Measurements from ENCODE around the gene MAD1L1. TPM values are rescaled to one million over a fixed set of nuclear protein-coding genes. Genes with fewer than 3 reads are reported as not detected.

Gene MAD1L1
- total RNA-seq, 1 donor from 2014 or later = 59.6 TPM

DNA sequence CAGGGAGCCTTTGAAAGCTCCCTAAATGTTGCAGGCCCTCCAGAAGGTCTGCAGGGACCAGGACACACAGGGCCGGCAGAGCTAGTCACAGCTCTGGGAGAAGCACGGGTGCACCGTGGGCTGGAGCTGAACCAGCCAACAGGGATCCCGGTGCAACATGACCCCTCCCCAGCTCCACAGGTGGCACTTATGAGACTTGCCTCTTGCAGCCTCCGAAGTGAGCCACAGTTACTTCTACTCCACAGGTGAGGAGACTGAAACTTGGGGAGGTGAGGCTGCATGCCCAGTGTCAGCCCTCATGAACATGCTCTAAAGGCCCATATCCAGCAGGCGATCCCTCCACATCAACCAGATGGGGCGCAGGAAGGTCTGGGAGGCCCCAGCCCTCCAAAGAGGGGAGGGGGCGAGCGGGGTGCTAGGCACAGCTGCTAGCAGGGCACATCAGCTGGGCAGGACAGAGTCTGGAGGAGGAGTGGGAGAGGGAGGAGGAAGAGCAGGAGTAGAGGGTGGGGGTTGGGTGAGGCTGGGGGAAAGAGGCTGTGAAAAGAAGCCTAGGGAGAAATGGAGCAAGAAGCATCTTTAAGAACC, 338.3 kb downstream of the MAD1L1 start:
- no peak overlapping the region for H3K4me3 ChIP-seq
- H3K27me3 ChIP-seq = no peaks in the 10 kb centered on the region
- DNase-seq (ENCODE audit: low spot score in 2 of 2) = no peak
- intact Hi-C loops (cut with DNase I) = no loop called here
- TF ChIP-seq CTCF (IDR thresholded peaks at IDR 0.05) = no peak
- no peaks in the 10 kb centered on the region for H3K4me1 ChIP-seq
- H3K36me3 ChIP-seq = peaks cover 4 to 8% of the 10 kb centered on the region in 2 donors
- H3K27ac ChIP-seq = no peak overlapping the region
- H3K9me3 ChIP-seq = no peaks in the 10 kb centered on the region

GRCh38 chr7:1893451-1893850, 339.3 kb downstream of the MAD1L1 start:
- Histone ChIP-seq H3K9me3 (no peaks in the 10 kb centered on the region), H3K4me1 (no peaks in the 10 kb centered on the region), H3K4me3 (no peak overlapping the region), H3K27ac (no peak overlapping the region), H3K36me3 (peaks cover 4 to 11% of the 10 kb centered on the region in 2 donors), H3K27me3 (no peaks in the 10 kb centered on the region)
- intact Hi-C loops (cut with DNase I) = no loop called here
- DNase-seq (ENCODE audit: low spot score in 2 of 2) = no peak
- no peak for TF ChIP-seq CTCF (IDR thresholded peaks at IDR 0.05)

DNA sequence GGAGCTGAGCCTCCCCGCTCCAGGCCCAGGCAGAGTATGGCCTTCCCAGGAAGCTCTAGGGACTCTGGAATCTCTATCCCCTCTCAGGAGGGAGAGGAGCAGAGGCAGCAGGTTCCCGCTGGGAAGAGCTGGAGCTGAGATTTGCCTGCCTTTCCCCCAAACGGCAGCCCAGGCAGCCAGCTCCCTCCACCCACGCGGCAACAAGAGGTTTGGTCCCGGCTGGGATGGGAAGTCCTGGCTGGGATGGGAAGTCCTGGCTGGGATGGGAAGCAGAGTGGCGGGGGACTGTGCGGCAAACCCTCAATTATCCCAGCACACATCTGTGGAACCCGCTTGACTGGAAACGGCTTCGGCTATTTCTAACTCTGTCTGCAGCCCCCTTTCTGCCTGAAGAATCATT, 339.7 kb downstream of the MAD1L1 start:
- no peak for TF ChIP-seq CTCF (IDR thresholded peaks at IDR 0.05)
- DNase-seq (ENCODE audit: low spot score in 2 of 2) = no peak
- intact Hi-C loops (cut with DNase I) = no loop called here
- peaks cover 1 to 15% of the 10 kb centered on the region in 2 donors for H3K36me3 ChIP-seq
- H3K27me3 ChIP-seq = no peaks in the 10 kb centered on the region
- H3K27ac ChIP-seq = no peak overlapping the region
- no peak overlapping the region for H3K4me3 ChIP-seq
- H3K9me3 ChIP-seq = no peaks in the 10 kb centered on the region
- H3K4me1 ChIP-seq = no peaks in the 10 kb centered on the region

GRCh38 chr7:1892011-1892965, 340.5 kb downstream of the MAD1L1 start:
- Histone ChIP-seq H3K4me3 (no peak overlapping the region), H3K9me3 (no peaks in the 10 kb centered on the region), H3K27ac (no peak overlapping the region), H3K36me3 (peaks cover 0 to 11% of the 10 kb centered on the region in 2 donors), H3K27me3 (no peaks in the 10 kb centered on the region), H3K4me1 (no peaks in the 10 kb centered on the region)
- DNase-seq (ENCODE audit: low spot score in 2 of 2) = no peak
- intact Hi-C loops (cut with DNase I) = no loop called here
- no peak for TF ChIP-seq CTCF (IDR thresholded peaks at IDR 0.05)

- H3K9me3 ChIP-seq = no peaks in the 10 kb centered on the region
- intact Hi-C loops (cut with DNase I) = no loop called here
- H3K4me3 ChIP-seq = no peak overlapping the region
- H3K27ac ChIP-seq = no peak overlapping the region
- no peak for DNase-seq (ENCODE audit: low spot score in 2 of 2)
- peaks cover 5 to 11% of the 10 kb centered on the region in 2 donors for H3K36me3 ChIP-seq
- no peak for TF ChIP-seq CTCF (IDR thresholded peaks at IDR 0.05)
- H3K4me1 ChIP-seq = no peaks in the 10 kb centered on the region
- no peaks in the 10 kb centered on the region for H3K27me3 ChIP-seq
These were observed 342.2 kb downstream of the MAD1L1 start for GRCh38 chr7:1890289-1891235.

Measured in ascending aorta (tissue), 2 donors.